Neural cell (in vitro differentiated cells): ENCODE measurements around the gene IRF3. TPM values are rescaled to one million over a fixed set of nuclear protein-coding genes. Genes with fewer than 3 reads are reported as not detected.

Source experiments
- H2AFZ ChIP-seq: fragments of 200-600, 300-800 bp; sonication (generic), shearing (Covaris generic); 2 replicates; pipeline ENCODE4 v1.6.0; 2014; ENCODE audit warnings: low read depth, mild to moderate bottlenecking, antibody characterized with exemption, low read length, moderate library complexity
- H3F3A ChIP-seq: fragments of 200-600 bp; shearing (Covaris generic); 2 replicates; pipeline ENCODE4 v1.6.1; 2016; ENCODE audit warnings: mild to moderate bottlenecking, moderate library complexity, mixed read lengths, antibody characterized with exemption, low read length; ENCODE audit not compliant: insufficient read depth, poor library complexity, severe bottlenecking
- H3K27ac ChIP-seq: fragments of 200-600, 300-800 bp; sonication (generic), shearing (Covaris generic); 2 replicates; pipeline ENCODE4 v1.5.1; 2014; ENCODE audit warnings: mild to moderate bottlenecking, low read length, moderate library complexity
- H3K27me3 ChIP-seq: fragments of 300-800, 200-600 bp; sonication (generic), shearing (Covaris generic); 2 replicates; pipeline ENCODE4 v1.6.0; 2014; ENCODE audit warnings: mild to moderate bottlenecking, low read depth, low read length, moderate library complexity; ENCODE audit not compliant: insufficient read depth
- H3K36me3 ChIP-seq: fragments of 300-800, 200-600 bp; sonication (generic), shearing (Covaris generic); 2 replicates; pipeline ENCODE4 v1.5.1; 2014; ENCODE audit warnings: mild to moderate bottlenecking, antibody characterized with exemption, low read length, moderate library complexity; ENCODE audit not compliant: insufficient read depth
- H3K4me2 ChIP-seq: fragments of 300-800, 200-600 bp; sonication (generic), shearing (Covaris generic); 2 replicates; pipeline ENCODE4 v1.6.0; 2014; ENCODE audit warnings: mild to moderate bottlenecking, low read length
- H3K4me3 ChIP-seq: fragments of 300-800, 200-600 bp; sonication (generic), shearing (Covaris generic); 2 replicates; pipeline ENCODE4 v1.5.1; 2014; ENCODE audit warnings: mild to moderate bottlenecking, low read length, moderate library complexity
- H3K79me2 ChIP-seq: fragments of 200-600 bp; shearing (Covaris generic); replicated peaks from 2 replicates; pipeline ENCODE4 v1.6.0; 2014; ENCODE audit warnings: mild to moderate bottlenecking, low read length, moderate library complexity; ENCODE audit not compliant: insufficient read depth
- H3K9ac ChIP-seq: fragments of 300-800, 200-600 bp; sonication (generic), shearing (Covaris generic); 2 replicates; pipeline ENCODE4 v1.6.1; 2016; ENCODE audit warnings: mild to moderate bottlenecking, low read length, mixed read lengths
- H3K9me2 ChIP-seq: fragments of 200-600 bp; shearing (Covaris generic); 2 replicates; pipeline ENCODE4 v1.6.1; 2016; ENCODE audit warnings: mild to moderate bottlenecking, low read length, mixed read lengths; ENCODE audit not compliant: insufficient read depth
- H3K9me3 ChIP-seq: fragments of 200-600, 300-800 bp; sonication (generic), shearing (Covaris generic); 2 replicates; pipeline ENCODE4 v1.6.1; 2016; ENCODE audit warnings: mild to moderate bottlenecking, mixed run types, low read length, moderate library complexity, mixed read lengths
- H4K20me1 ChIP-seq: fragments of 200-600 bp; shearing (Covaris generic); 2 replicates; pipeline ENCODE4 v1.6.1; 2016; ENCODE audit warnings: mild to moderate bottlenecking, mixed run types; ENCODE audit not compliant: insufficient read depth
- EP300 ChIP-seq: fragments of 450-650 bp; conservative IDR thresholded peaks from 2 replicates; pipeline ENCODE4 v1.6.1; 2014; ENCODE audit warnings: antibody characterized with exemption, mild to moderate bottlenecking, moderate library complexity; ENCODE audit not compliant: poor library complexity, severe bottlenecking
- EZH2 ChIP-seq: fragments of 200-600, 300-800 bp; shearing (Covaris generic), sonication (generic); IDR thresholded peaks from 2 replicates; pipeline ENCODE4 v1.6.1; 2014; ENCODE audit warnings: antibody characterized with exemption, low read length, borderline replicate concordance, mild to moderate bottlenecking; ENCODE audit not compliant: insufficient read depth, poor library complexity, severe bottlenecking
- MXI1 ChIP-seq: fragments of 450-650 bp; conservative IDR thresholded peaks from 2 replicates; pipeline ENCODE4 v1.6.1; 2014; ENCODE audit warnings: antibody characterized with exemption, mild to moderate bottlenecking; ENCODE audit not compliant: poor library complexity, severe bottlenecking
- POLR2AphosphoS5 ChIP-seq: IDR thresholded peaks from 2 replicates; pipeline ENCODE4 v1.6.1; 2012
- RAD21 ChIP-seq: fragments of 450-650 bp; conservative IDR thresholded peaks from 2 replicates; pipeline ENCODE4 v1.6.1; 2014; ENCODE audit warnings: antibody characterized with exemption, mild to moderate bottlenecking, moderate library complexity
- SMC3 ChIP-seq: fragments of 450-650 bp; conservative IDR thresholded peaks from 2 replicates; pipeline ENCODE4 v1.6.1; 2014; ENCODE audit warnings: antibody characterized with exemption, mild to moderate bottlenecking, moderate library complexity; ENCODE audit not compliant: poor library complexity
- TAF1 ChIP-seq: IDR thresholded peaks from 2 replicates; pipeline ENCODE4 v1.6.1; 2012; ENCODE audit warnings: low read depth
- polyA plus RNA-seq: library from polyadenylated mRNA; depleted of rRNA; stranded (reverse); fragments of >200 nt; gene quantifications from 2 replicates; pipeline ENCODE4 v1.2.3, GENCODE V29; 2014
- TF ChIP-seq, protein P1 (sequence below): IDR thresholded peaks from 2 replicates; pipeline ENCODE4 v1.6.1; 2012; ENCODE audit warnings: borderline replicate concordance
- TF ChIP-seq, protein P2 (sequence below): fragments of 450-650 bp; IDR thresholded peaks from 2 replicates; pipeline ENCODE4 v1.5.1; 2014; ENCODE audit warnings: antibody characterized with exemption, mild to moderate bottlenecking, moderate library complexity; ENCODE audit not compliant: poor library complexity, severe bottlenecking

IRF3 gene
- polyA plus RNA-seq, 1 donor from 2014 or later: 39.4 TPM

DNA sequence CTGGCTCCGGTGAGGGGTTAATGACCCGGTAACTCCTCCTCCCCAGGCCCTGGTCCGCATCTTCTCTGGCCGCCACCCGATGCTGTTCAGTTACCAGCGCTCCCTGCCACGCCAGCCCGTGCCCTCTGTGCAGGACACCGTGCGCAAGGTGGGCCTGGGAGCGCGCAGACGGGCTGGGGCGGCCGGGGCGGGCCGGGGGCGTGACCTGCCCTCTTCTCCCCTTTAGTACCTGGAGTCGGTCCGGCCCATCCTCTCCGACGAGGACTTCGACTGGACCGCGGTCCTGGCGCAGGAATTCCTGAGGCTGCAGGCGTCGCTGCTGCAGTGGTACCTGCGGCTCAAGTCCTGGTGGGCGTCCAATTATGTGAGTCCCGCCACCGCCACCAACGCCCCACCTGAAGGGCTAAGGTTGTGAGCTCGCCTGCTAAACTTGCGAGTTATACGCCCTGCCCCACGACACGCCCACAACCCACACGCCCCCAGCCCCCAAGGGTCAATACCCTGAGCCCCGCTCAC lies 35.7 kb upstream of the IRF3 start:
- no peaks in the 10 kb centered on the region for H3K79me2 ChIP-seq
- H3K9me3 ChIP-seq: no peaks in the 10 kb centered on the region
- no peak overlapping the region for H3K4me2 ChIP-seq
- no peak overlapping the region for H2AFZ ChIP-seq
- no peaks in the 10 kb centered on the region for H3K9me2 ChIP-seq
- no peaks in the 10 kb centered on the region for H4K20me1 ChIP-seq
- H3K9ac ChIP-seq: no peak overlapping the region
- no peaks in the 10 kb centered on the region for H3K27me3 ChIP-seq
- no peaks in the 10 kb centered on the region for H3F3A ChIP-seq
- TF ChIP-seq, protein P1, sequence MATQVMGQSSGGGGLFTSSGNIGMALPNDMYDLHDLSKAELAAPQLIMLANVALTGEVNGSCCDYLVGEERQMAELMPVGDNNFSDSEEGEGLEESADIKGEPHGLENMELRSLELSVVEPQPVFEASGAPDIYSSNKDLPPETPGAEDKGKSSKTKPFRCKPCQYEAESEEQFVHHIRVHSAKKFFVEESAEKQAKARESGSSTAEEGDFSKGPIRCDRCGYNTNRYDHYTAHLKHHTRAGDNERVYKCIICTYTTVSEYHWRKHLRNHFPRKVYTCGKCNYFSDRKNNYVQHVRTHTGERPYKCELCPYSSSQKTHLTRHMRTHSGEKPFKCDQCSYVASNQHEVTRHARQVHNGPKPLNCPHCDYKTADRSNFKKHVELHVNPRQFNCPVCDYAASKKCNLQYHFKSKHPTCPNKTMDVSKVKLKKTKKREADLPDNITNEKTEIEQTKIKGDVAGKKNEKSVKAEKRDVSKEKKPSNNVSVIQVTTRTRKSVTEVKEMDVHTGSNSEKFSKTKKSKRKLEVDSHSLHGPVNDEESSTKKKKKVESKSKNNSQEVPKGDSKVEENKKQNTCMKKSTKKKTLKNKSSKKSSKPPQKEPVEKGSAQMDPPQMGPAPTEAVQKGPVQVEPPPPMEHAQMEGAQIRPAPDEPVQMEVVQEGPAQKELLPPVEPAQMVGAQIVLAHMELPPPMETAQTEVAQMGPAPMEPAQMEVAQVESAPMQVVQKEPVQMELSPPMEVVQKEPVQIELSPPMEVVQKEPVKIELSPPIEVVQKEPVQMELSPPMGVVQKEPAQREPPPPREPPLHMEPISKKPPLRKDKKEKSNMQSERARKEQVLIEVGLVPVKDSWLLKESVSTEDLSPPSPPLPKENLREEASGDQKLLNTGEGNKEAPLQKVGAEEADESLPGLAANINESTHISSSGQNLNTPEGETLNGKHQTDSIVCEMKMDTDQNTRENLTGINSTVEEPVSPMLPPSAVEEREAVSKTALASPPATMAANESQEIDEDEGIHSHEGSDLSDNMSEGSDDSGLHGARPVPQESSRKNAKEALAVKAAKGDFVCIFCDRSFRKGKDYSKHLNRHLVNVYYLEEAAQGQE: no peak
- TF ChIP-seq POLR2AphosphoS5: no peak
- TF ChIP-seq EP300: no peak
- no peak for TF ChIP-seq RAD21
- TF ChIP-seq SMC3: no peak
- TF ChIP-seq TAF1: no peak
- TF ChIP-seq, protein P2, sequence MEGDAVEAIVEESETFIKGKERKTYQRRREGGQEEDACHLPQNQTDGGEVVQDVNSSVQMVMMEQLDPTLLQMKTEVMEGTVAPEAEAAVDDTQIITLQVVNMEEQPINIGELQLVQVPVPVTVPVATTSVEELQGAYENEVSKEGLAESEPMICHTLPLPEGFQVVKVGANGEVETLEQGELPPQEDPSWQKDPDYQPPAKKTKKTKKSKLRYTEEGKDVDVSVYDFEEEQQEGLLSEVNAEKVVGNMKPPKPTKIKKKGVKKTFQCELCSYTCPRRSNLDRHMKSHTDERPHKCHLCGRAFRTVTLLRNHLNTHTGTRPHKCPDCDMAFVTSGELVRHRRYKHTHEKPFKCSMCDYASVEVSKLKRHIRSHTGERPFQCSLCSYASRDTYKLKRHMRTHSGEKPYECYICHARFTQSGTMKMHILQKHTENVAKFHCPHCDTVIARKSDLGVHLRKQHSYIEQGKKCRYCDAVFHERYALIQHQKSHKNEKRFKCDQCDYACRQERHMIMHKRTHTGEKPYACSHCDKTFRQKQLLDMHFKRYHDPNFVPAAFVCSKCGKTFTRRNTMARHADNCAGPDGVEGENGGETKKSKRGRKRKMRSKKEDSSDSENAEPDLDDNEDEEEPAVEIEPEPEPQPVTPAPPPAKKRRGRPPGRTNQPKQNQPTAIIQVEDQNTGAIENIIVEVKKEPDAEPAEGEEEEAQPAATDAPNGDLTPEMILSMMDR: no peak
- TF ChIP-seq EZH2: no peak
- no peak for TF ChIP-seq MXI1
- peaks cover 13% of the 10 kb centered on the region for H3K36me3 ChIP-seq
- H3K27ac ChIP-seq: no peak overlapping the region
- no peak overlapping the region for H3K4me3 ChIP-seq

DNA sequence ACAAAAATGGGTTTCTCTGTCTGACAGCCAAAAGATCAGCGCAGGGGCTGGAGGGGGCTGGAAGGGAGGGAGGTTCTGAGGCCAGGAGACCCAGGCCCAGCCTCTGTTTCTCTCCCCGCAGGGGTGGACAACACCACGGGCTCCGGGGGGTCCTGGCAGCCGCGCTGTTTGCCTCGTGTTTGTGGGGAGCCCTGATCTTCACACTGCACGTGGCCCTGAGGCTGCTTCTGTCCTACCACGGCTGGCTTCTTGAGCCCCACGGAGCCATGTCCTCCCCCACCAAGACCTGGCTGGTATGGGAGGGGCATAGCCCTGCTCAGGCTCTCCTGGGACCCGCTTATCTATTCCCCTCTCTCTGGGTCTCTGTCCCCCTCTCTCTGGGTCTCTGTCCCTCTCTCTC lies 34.9 kb upstream of the IRF3 start:
- Histone ChIP-seq H3K4me2 (no peak overlapping the region), H3F3A (no peaks in the 10 kb centered on the region), H3K9me2 (no peaks in the 10 kb centered on the region), H2AFZ (no peak overlapping the region), H3K36me3 (peaks cover 7% of the 10 kb centered on the region), H3K4me3 (no peak overlapping the region), H3K79me2 (no peaks in the 10 kb centered on the region), H3K27ac (no peak overlapping the region), H3K9me3 (no peaks in the 10 kb centered on the region), H3K27me3 (no peaks in the 10 kb centered on the region), H3K9ac (no peak overlapping the region), H4K20me1 (no peaks in the 10 kb centered on the region)
- TF ChIP-seq MXI1 (no peak), POLR2AphosphoS5 (no peak), TAF1 (no peak), EP300 (no peak), RAD21 (no peak), EZH2 (no peak), SMC3 (no peak)
- TF ChIP-seq, protein P1: no peak
- TF ChIP-seq, protein P2: no peak
